SK-N-SH treated with all-trans-retinoic acid at 6 μM for 48 hours (cell line): ENCODE measurements around the gene CACNB2.

Experiments used
- ARNTL ChIP-seq: fragments of 450-650 bp; formaldehyde crosslinking; IDR thresholded peaks from 2 replicates; pipeline ENCODE4 v1.5.0; 2020; ENCODE audit warnings: low read depth, mild to moderate bottlenecking, moderate library complexity, borderline replicate concordance
- OSR1 ChIP-seq: fragments of 250-450 bp; sonication (Bioruptor Pico); IDR thresholded peaks from 2 replicates; pipeline ENCODE4 v1.8.0; 2022; ENCODE audit warnings: moderate library complexity, mild to moderate bottlenecking, inconsistent platforms
- RARB ChIP-seq: fragments of 250-450 bp; sonication (Bioruptor Pico); IDR thresholded peaks from 2 replicates; pipeline ENCODE4 v1.8.0; 2021; ENCODE audit warnings: mild to moderate bottlenecking, moderate library complexity
- SNAI2 ChIP-seq: fragments of 250-450 bp; sonication (Bioruptor Pico); IDR thresholded peaks from 2 replicates; pipeline ENCODE4 v1.5.0; 2020; ENCODE audit warnings: mild to moderate bottlenecking, moderate library complexity
- TOX ChIP-seq: fragments of 250-450 bp; sonication (Bioruptor Pico); IDR thresholded peaks from 2 replicates; pipeline ENCODE4 v1.8.0; 2021; ENCODE audit warnings: mild to moderate bottlenecking, moderate library complexity, borderline replicate concordance
- ZFP30 ChIP-seq: fragments of 450-650 bp; formaldehyde crosslinking; IDR thresholded peaks from 2 replicates; pipeline ENCODE4 v1.5.0; 2022; ENCODE audit warnings: mild to moderate bottlenecking, moderate library complexity
- ZNF565 ChIP-seq: fragments of 450-650 bp; formaldehyde crosslinking; conservative IDR thresholded peaks from 2 replicates; pipeline ENCODE4 v1.5.0; 2020; ENCODE audit warnings: low read depth, mild to moderate bottlenecking, moderate library complexity
- ZNF70 ChIP-seq: fragments of 450-650 bp; formaldehyde crosslinking; IDR thresholded peaks from 2 replicates; pipeline ENCODE4 v1.5.0; 2020; ENCODE audit warnings: mild to moderate bottlenecking, moderate library complexity
- TF ChIP-seq, protein P1 (sequence below): fragments of 250-450 bp; sonication (Bioruptor Pico); IDR thresholded peaks from 2 replicates; pipeline ENCODE4 v1.8.0; 2020; ENCODE audit warnings: mild to moderate bottlenecking, moderate library complexity, borderline replicate concordance

DNA sequence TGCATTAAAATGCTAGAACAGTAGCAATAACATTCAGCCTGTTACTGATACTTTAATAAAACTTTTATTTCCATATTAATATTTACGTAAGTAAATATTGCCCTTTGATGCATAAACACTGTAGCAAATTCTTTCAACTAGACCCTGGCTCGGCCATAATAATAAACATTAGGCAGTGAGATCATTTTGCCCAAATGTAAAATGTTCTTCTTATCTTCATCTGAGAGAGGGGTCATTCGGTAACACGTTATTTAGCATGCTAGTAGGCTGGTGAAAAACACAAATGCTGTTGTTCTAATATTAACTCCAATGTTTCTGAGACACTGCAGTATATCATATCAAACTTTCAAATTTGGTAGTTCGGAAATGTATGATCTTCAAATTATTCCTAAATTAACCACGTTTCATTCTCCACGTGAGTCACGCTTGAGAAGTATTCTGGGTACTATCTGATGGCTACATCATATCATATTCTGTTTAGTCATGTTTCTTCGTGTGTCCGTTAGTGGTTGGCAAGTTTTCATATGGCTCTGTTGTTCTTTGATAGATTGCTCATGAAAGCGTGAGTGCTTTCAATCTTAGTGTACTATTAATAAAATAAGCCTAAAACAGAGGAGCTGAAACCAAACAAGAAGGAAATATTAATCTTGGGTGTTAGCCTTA, 365.4 kb downstream of the CACNB2 start:
- TF ChIP-seq OSR1 (CRISPR knock-in tag) (no peak), RARB (CRISPR knock-in tag) (no peak), ZNF70 (CRISPR knock-in tag) (no peak), ARNTL (no peak), ZNF565 (no peak), SNAI2 (CRISPR knock-in tag) (no peak), ZFP30 (no peak), TOX (no peak)
- TF ChIP-seq, protein P1, sequence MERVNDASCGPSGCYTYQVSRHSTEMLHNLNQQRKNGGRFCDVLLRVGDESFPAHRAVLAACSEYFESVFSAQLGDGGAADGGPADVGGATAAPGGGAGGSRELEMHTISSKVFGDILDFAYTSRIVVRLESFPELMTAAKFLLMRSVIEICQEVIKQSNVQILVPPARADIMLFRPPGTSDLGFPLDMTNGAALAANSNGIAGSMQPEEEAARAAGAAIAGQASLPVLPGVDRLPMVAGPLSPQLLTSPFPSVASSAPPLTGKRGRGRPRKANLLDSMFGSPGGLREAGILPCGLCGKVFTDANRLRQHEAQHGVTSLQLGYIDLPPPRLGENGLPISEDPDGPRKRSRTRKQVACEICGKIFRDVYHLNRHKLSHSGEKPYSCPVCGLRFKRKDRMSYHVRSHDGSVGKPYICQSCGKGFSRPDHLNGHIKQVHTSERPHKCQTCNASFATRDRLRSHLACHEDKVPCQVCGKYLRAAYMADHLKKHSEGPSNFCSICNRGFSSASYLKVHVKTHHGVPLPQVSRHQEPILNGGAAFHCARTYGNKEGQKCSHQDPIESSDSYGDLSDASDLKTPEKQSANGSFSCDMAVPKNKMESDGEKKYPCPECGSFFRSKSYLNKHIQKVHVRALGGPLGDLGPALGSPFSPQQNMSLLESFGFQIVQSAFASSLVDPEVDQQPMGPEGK: no peak
